Measurements from ENCODE around the gene SLC13A3. TPM values are rescaled to one million over a fixed set of nuclear protein-coding genes. Genes with fewer than 3 reads are reported as not detected.

Gene SLC13A3
- total RNA-seq, 1 donor from 2014 or later = 1.6 TPM

DNA sequence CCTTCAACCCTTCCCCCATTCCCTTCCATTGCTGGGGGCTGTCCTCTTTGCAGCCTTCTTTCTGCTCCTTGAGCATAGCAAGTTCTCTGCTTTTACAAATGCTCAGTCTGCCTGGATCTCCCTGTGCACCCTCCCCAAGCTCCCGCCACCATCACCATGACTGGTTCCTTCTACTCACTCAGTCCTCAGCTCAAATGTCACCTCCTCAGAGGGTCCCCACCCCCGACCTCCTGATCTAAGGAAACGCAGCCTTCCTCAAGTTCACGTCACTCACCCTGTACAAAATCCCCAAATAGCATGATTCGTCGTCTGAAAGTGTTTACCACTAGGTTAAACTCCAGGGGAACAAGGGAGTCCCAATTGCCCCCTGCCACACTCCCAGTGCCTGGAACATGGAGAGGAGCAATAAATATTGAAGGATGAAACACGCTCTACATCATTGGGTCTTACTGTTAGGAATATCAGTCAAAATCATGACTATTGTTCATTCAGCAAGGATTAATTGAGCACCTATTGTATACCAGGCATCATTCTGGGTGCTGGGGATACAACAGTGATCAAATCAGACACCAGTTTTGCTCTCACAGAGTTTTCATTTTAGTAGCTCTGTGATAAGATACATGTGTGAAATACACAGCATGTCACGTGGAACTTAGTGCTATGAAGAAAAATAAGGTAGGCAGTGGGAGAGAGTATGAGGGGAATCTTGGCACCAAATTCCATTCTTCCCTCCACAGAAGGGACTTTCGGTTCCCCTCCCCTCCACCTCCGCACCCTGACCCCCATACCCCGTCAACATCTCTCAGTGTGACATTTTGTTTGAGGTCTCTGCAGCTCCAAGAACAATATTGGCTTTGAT, 22.4 kb upstream of the SLC13A3 start:
- no peak overlapping the region for H3K4me3 ChIP-seq (ENCODE audit: low read depth, low read length)
- TF ChIP-seq, protein P1, sequence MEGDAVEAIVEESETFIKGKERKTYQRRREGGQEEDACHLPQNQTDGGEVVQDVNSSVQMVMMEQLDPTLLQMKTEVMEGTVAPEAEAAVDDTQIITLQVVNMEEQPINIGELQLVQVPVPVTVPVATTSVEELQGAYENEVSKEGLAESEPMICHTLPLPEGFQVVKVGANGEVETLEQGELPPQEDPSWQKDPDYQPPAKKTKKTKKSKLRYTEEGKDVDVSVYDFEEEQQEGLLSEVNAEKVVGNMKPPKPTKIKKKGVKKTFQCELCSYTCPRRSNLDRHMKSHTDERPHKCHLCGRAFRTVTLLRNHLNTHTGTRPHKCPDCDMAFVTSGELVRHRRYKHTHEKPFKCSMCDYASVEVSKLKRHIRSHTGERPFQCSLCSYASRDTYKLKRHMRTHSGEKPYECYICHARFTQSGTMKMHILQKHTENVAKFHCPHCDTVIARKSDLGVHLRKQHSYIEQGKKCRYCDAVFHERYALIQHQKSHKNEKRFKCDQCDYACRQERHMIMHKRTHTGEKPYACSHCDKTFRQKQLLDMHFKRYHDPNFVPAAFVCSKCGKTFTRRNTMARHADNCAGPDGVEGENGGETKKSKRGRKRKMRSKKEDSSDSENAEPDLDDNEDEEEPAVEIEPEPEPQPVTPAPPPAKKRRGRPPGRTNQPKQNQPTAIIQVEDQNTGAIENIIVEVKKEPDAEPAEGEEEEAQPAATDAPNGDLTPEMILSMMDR (conservative IDR thresholded peaks at IDR 0.05; ENCODE audit: low read depth, low read length) = no peak
- DNase-seq (ENCODE audit: low read depth) = no peak

DNA sequence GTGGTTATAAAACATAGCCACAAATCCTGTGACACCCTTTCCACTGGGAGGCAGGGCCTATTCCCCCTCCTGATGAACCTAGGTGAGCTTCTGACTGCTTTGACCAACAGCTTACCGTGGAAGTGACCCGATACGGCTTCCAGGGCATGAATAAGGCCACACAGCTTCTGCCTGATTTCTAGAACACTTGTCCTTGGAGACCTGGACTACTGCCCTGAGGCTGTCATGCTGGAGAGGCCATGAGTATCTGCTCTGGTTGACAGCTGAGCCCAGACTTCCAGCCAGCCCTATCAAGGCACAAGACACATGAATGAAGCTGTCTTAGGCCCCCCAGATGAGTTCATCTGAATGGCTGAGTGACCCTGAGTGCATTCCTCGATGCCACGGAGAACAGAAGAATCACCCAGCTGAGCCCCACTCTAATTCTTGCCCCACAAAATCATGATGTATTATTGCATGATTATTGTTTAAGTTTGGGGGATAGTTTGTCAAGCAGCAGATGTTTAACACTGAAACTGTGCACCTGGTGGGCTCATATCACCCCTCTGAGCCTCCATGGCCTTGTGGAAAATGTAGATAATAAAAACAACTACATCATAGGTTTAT, 21.4 kb upstream of the SLC13A3 start:
- H3K4me3 ChIP-seq (ENCODE audit: low read depth, low read length) = no peak overlapping the region
- TF ChIP-seq, protein P1 (conservative IDR thresholded peaks at IDR 0.05; ENCODE audit: low read depth, low read length) = no peak
- DNase-seq (ENCODE audit: low read depth) = no peak

- no peak overlapping the region for H3K4me3 ChIP-seq (ENCODE audit: low read depth, low read length)
- DNase-seq (ENCODE audit: low read depth) = no peak
- TF ChIP-seq, protein P1 (conservative IDR thresholded peaks at IDR 0.05; ENCODE audit: low read depth, low read length) = no peak
Observed at GRCh38 chr20:46671866-46672542, 20.7 kb upstream of the SLC13A3 start.

GRCh38 chr20:46670585-46671584, 19.6 kb upstream of the SLC13A3 start:
- DNase-seq (ENCODE audit: low read depth) = no peak
- TF ChIP-seq, protein P1 (conservative IDR thresholded peaks at IDR 0.05; ENCODE audit: low read depth, low read length) = no peak
- no peak overlapping the region for H3K4me3 ChIP-seq (ENCODE audit: low read depth, low read length)

DNA sequence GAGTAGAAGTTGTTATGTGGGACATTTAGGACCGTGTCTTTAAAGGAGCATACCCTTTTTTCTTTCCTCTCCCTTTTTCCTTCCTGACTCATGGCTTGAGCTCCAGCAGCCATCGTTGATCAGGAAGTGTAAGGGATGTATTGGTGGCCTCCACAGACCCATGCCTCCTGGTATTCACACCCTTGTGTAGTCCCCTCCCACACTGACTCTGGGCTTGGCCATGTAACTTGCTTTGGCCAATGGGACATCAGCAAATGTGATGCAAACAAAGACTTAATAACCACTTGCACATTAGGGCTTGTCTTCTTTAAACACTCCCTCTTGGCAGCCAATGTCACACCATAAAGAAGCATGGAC, 18.9 kb upstream of the SLC13A3 start:
- DNase-seq (ENCODE audit: low read depth) = no peak
- H3K4me3 ChIP-seq (ENCODE audit: low read depth, low read length) = no peak overlapping the region
- TF ChIP-seq, protein P1 (conservative IDR thresholded peaks at IDR 0.05; ENCODE audit: low read depth, low read length) = no peak

DNA sequence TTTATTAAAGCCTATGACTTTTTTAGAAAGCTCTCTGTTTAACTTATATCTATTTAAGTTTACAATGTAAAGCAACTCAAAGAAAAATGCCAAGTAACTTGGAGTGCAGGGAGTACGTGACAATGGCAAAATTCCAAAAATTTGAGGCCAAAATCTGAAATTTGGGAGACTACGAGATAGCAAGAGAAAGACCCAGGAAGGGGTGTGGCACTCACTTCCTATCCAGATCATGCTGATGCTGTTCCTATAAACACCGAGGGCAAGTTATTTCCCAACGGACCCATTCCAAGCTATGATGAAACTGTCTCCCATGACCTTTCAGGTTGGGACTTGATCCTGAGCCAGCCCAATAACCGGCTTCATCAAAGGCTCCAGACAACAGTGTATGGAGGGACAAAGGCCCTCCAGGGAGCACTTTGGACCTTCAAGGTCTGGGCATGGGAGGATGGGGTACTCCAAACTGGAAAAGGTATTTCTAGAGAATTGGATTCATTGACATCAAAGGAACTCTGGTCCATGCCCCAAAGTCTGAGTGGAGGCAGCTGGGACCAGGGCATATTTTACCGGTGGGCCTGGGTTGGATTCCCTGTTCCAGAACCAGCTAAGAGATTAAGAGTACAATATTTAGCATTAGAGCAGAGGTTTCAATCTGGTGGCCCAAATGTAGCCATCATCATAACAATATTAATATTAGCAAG, 15.7 kb upstream of the SLC13A3 start:
- TF ChIP-seq, protein P1 (conservative IDR thresholded peaks at IDR 0.05; ENCODE audit: low read depth, low read length) = no peak
- no peak overlapping the region for H3K4me3 ChIP-seq (ENCODE audit: low read depth, low read length)
- DNase-seq (ENCODE audit: low read depth) = no peak
